Epithelial cell of esophagus (primary cell): Measurements from ENCODE around the gene IGSF11.

ENCODE experiments used
- DNase-seq: peaks from one replicate; pipeline ENCODE4 v3.0.0; 2010; ENCODE audit warnings: low read depth
- H3K4me3 ChIP-seq: 2 replicates; pipeline ENCODE4 v1.5.1; 2011; ENCODE audit warnings: mild to moderate bottlenecking, low read length, control low read depth
- CTCF ChIP-seq: IDR thresholded peaks from 2 replicates; pipeline ENCODE4 v1.5.1; 2011; ENCODE audit warnings: low read depth, mild to moderate bottlenecking, low read length, control low read depth, inconsistent platforms; ENCODE audit not compliant: insufficient read depth; ENCODE audit errors: missing control alignments

IGSF11 gene

GRCh38 chr3:118942195-118942594 lies 92.5 kb downstream of the IGSF11 start:
- DNase-seq = no peak
- no peak for TF ChIP-seq CTCF
- H3K4me3 ChIP-seq = no peak overlapping the region

DNA sequence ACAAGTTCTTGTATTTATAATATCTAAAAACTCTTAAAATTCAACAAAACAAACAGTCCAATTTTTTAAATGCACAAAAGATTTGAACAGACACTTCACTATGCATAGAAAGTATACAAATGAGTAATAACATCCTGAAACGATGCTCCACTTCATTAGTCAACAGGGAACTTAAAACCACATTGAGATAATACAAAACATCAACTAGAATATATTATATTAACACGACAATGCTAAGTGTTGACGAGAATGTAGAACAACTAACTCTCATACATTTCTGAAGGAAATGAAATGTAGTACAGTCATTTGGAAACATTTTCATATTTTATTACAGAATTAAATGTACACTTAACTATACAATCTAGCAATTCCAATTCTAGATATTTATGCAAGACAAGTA lies 93.4 kb downstream of the IGSF11 start:
- no peak for TF ChIP-seq CTCF
- DNase-seq = no peak
- H3K4me3 ChIP-seq = no peak overlapping the region

- DNase-seq = peak; percentile 46
- TF ChIP-seq CTCF = no peak
- H3K4me3 ChIP-seq = no peak overlapping the region
These were observed 96.3 kb downstream of the IGSF11 start for GRCh38 chr3:118938183-118938961.

GRCh38 chr3:118936811-118937210 lies 97.8 kb downstream of the IGSF11 start:
- TF ChIP-seq CTCF = no peak
- DNase-seq = peak; percentile 14
- no peak overlapping the region for H3K4me3 ChIP-seq

DNA sequence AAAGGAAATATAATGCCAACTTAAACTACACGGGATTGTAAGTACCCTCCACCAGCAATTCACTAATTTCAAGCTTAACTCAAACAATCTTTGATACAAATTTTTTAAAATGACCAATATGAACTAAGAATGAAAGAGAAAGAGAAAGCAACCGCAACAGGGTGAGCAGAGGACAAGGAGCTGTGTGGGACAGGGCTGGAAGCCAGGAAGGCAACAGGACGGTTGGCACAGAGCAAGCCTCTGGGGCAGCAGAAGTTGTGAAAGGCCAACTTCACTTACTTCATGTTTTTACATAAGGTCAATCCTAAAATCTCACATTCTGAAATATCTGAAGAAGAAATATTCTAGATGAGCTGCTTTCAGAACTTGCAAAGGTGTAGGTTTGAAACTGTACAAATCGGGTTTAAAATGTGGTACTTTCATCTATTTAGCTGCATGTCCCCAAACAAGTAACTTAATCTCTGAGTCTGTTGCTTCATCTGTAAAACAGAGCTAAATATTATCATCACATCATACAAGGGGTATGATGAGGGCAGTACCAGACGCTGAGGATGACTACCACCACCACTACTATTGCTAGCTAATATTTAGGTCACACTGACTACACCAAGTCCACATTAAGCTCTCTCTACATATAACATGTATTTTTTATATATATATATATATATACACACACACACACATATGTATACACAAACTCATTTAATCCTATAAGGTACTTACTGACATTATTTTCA lies 101.7 kb downstream of the IGSF11 start:
- H3K4me3 ChIP-seq = no peak overlapping the region
- no peak for TF ChIP-seq CTCF
- no peak for DNase-seq

GRCh38 chr3:118931996-118932395 lies 102.7 kb downstream of the IGSF11 start:
- H3K4me3 ChIP-seq = no peak overlapping the region
- no peak for DNase-seq
- TF ChIP-seq CTCF = no peak

DNA sequence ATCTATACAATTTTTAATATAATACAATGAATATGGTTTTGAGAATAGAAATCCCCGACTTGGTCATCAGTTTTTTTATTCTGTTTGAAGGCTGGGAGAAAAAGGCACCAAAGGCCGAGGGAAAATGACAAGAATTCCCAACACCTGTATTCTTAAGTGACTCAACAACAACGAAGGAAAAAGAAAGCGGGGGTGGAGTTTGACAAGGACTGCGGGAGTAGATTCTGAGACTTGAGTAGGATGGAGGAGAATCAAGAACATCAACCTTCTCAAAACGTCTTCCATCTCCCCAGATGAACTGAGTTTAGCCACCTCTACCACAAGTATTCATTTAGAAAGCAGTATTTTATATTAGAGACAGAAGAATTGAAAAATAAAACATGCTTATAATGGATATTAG lies 107.2 kb downstream of the IGSF11 start:
- DNase-seq = no peak
- TF ChIP-seq CTCF = no peak
- no peak overlapping the region for H3K4me3 ChIP-seq
